ENCODE results near the gene TSPYL4.
"Not testable (repeated sequence)": the region's sequence is repeated elsewhere in the genome, so short reads cannot be mapped to it uniquely, and the experiment has no call there.

The TSPYL4 gene

DNA sequence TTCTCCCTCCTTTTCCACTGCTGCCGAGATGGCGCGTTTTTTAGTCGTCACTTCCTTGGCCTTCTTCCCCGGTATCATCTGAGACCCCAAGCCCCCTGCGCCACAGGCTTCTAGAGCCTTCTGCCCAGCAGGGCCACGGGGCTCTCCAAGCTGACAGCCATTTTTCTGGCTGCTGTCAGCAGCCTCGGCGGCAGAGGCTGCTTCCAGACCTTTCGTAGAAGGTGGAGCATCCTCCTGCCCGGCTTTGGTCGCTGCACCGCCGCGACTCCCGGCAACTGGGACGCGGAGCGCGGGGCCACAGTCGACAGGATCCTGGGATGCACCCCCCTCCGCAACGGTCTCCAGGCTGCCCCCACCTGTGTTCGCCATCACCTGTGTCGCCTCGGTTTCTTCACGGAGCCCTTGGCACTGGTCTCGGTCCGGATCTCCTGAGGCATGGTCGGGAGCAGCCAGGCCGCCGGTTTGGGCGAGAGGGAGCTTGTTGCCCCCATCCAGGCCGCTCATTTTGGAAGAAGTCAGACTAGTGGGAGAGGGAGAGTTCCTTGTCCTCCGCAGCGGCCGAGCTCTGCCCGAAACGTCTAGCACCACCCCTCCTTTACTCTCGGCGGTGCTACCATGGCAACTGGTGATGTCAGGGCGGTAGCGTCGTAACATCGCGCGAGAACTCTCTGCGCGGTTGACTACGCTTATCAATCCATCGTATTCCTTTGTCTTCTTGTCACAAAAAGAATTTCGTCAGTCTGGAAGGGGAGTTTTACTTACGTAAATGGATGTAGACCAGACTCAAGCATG is at the start of gene TSPYL4:
Gene TSPYL4 (minus strand): TSS at position 571 of the 792 bp plus-strand sequence. CDS start 67 bp downstream, at position 504.
- peak; percentile 92 for DNase-seq

DNA sequence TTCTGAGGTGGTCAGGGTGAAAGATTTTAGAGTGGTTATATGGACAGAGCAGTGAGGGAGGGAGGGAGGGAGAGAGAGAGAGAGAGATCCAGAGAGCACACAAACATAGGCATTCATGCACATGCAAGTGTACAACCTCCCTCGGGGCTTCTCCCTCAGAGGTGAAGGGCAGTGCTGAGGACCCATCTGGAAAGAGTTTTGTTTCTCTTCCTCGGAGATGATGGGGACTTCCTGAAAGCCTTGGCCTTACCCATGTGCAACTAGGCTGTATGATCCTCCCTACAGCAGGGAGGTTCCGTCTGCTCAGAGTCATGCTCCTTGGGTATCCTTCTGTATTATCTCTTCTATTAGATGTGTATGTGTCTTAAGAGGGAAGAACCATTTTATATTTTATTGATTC is 47.2 kb upstream of the TSPYL4 start:
- no peak for DNase-seq

- no peak for DNase-seq
These were observed 46.7 kb upstream of the TSPYL4 start for GRCh38 chr6:116300566-116300965.

DNA sequence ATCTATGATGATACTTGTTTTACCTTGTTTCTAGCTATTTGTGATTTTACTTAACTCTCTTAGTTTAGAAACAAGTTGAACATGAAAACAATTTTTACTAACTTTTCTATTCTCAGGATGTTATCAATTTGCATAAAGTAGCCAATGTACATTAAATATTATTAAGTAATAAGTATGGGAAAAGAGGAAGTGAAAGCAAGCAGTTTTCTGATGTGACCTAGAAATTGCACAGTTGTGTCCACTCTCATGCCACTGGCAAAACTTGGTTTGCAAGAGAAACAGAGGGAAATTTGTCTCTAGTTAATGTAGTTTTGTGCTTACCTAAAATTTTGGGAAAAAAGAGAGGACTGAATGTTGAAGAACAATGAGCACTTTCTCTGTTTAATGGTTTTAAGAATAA is 45.1 kb upstream of the TSPYL4 start:
- DNase-seq, result no peak

DNA sequence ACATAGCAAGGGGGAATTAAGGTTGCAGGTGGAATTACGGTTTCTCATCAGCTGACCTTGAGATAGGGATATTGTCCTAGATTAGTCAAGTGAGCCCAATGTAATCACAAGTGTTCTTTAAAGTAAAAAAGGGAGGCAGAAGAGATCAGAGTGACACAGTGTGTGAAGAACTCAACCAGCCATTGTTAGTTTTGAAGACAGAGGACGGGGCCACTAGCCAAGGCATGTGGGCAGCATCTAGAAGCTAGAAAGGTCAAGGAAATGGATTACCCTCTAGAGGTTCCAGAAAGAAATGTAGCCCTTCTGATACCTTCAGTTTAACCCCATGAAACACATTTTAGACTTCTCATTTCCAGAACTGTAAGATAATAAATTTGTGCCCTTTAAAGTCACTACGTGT is 44.4 kb upstream of the TSPYL4 start:
- DNase-seq, result no peak

DNA sequence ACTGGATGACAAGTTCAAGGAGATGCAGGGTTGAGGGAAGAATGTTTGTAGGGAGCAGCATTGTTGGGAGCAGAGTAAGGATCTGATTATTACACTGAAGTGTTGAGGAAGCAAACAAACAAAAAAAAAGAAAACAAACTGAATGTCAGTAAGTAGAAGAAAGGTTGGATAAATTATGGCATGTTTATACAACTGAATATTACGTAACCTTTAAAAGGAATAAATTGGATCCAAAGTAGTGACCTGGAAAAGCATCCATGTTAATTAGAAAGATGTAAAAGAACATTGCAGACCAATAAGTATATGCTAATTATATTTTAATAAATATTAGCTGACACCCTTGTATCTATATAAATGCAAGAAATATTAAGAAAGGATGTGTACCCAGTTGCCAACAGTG is 38.7 kb upstream of the TSPYL4 start:
- DNase-seq, result no peak

DNA sequence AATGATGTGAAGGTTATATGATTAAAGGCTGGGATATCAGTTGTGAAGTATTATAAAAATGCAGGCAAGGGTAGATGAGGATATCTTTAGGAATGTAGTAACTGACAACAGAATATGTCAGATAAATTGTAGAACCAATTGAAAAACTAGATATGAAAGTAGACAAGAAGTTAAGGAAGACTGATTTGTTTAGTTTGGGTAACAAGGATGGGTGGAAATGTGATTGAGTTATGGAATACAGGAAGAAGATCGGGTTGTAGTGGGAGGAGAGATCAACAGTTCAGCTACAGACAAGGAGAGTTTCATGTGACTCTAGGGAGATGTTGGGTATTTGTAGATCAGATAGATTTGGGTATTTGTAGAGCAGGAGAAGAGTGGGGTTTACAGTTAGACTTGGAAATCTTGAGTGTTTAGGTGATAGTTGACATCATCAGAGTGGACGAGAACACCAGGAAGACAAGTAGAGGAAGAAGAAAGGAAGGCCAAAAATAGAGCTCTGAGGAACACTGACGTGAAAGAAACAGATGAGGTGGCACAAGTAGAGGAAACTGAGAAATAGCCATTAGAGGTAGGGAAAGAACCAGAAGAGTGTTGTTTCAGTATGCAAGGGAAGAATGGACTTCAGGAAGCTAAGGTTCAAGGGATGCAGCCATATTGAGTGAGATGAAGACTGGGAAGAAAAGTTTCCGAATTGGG is 38.0 kb upstream of the TSPYL4 start:
- no peak for DNase-seq

GRCh38 chr6:116290799-116291198 is 36.9 kb upstream of the TSPYL4 start:
- DNase-seq, result no peak

- DNase-seq, result no peak
These were observed 36.0 kb upstream of the TSPYL4 start for GRCh38 chr6:116289876-116290275.

GRCh38 chr6:116287689-116288282 is 33.9 kb upstream of the TSPYL4 start:
- DNase-seq, result peak; percentile 61

GRCh38 chr6:116286773-116287358 is 33.0 kb upstream of the TSPYL4 start:
- no peak for DNase-seq

DNA sequence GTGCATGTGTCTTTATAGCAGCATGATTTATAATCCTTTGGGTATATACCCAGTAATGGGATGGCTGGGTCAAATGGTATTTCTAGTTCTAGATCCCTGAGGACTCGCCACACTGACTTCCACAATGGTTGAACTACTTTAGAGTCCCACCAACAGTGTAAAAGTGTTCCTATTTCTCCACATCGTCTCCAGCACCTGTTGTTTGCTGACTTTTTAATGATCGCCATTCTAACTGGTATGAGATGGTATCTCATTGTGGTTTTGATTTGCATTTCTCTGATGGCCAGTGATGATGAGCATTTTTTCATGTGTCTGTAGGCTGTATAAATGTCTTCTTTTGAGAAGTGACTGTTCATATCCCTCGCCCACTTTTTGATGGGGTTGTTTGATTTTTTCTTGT is 31.1 kb upstream of the TSPYL4 start:
- not testable (repeated sequence) for DNase-seq

DNA sequence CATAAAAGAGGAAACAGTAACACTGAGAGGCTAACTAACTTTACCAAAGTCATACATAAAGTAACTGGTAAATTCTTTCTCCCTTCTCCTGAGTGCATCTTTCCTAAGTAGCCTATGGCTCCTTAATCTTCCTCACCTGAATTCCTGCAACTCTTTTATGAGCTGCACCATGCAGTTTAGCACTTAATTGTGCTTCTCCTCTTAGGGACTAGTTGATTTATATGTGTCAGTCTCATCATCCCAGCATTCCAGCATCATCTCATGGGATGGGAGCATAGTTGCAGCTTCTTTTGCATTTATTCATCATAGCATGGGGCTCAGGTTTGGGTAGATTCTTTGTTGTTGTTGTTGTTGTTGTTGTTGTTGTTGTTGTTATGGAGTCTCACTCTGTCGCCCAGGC is 29.3 kb upstream of the TSPYL4 start:
- no peak for DNase-seq

GRCh38 chr6:116282698-116283097 is 28.8 kb upstream of the TSPYL4 start:
- DNase-seq, result no peak

- no peak for DNase-seq
These were observed 27.1 kb upstream of the TSPYL4 start for GRCh38 chr6:116280933-116281316.

DNA sequence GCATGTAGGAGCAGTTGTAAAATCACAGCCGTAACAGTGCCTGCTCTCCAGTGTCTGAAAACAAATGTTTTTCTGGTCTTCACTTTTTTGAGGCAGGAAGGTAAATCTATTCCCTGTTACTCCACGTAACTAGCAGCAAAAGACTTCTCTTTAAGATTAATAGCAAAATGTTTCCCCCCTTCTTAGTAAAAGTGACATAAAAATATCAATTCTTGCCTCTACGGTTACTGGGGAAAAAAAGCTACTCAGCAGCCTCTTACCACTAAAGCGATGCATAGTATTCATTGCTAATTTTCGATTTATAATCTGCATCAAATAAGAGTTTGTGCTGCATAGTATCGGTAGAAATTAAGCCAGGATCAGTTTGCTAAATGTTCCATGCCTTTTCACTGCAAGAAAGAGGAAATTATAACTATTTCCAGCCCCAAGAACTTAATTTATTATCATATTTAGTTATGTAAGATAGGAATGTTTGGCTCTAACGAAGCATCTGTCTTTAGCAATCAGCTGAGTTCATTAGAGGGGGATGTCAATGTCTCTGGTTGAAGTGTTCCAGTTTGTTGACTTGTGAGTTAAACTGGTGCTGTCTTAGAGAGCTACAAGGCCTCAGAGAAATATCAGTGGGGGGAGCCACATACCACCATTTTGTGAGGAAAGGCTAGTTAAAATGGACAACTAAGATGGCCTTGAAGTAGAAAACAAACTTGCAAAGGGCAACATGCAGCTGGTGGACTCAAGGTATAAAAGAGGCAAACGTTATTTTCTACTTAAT is 26.5 kb upstream of the TSPYL4 start:
- no peak for DNase-seq

DNA sequence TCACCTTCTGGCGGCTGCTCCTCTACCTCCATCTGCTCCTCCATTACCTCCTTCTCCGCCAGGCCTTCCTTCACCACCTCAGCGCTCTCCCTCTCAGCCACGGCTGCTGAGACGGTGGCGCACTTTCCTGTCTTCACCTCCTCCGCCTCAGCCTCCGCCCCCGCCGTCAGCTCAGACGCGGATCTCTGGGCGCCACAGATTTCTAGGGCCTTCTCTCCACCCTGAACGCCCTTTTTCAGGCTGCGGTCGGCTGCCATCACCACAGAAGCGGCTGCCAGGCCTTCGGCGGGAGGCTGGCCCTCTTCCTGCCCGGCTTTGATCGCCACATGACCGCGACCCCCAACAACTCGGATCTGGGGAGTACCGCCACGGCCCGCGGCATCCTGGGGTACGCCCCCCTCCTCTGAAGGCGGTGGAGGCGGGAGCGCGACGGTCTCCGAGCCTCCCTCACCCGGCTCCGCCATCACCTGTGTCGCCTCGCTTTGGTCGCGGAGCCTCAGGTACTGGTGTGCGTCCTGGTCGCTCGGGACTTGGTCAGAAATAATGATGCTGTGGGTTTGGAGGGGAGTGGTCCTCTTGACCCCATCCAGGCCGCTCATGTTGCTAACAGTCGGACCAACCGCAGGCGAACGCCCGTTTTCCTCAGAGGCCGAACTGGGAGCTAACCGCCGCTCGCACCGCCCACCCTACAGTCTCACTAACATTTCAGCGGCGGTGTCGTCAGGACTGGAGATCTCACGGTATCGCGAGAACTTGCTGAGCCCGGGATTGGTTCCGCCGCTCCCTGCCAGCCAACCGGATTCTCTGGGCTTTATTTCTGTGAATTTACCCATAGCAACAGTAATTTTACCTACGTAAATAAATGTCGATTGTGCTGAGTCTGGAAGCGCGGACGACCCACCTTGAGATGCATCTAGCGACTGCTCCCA is 25.6 kb upstream of the TSPYL4 start, which contains the start of gene TSPYL1:
Gene TSPYL1 (minus strand): TSS at position 699 of the 929 bp plus-strand sequence. CDS start 100 bp downstream, at position 599.
- peak; percentile 84 for DNase-seq

DNA sequence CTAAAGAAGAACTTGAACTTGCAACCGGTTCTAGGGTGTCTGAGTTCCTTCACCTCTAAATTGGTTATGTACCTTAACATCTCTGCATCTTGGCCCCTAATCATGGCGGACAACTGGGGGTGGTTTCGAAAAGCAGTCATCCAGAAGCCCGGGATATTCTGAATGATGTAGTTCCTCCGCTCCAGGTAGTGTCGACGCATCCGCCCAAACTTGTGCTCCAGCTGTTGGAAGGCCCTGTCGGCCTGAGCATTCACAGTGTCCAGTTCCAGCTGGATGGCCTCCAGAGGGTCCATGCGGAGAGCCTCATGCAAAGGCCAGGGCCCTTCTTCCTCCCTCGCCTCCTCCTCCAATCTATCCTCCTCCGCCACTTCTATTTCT is 25.0 kb upstream of the TSPYL4 start:
- DNase-seq, result no peak

DNA sequence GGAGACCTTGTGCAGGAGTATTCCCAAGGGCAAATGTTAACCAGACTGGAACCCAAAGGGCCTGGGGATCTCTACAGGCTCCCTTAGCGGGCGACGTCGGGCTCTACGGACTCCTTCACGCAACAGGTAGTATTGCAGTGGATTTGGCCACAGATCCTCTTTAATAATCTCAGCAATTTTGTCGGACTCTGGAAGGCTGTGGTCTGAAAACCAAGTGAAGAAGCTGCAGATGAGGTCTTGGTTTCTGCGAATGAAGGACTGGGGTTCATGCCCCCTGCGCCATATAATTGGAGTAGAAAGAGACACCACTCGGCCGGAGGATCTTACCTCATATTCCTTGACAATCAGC is 24.6 kb upstream of the TSPYL4 start:
- DNase-seq, result no peak

- no peak for DNase-seq
These were observed 23.2 kb upstream of the TSPYL4 start for GRCh38 chr6:116277124-116277523.

DNA sequence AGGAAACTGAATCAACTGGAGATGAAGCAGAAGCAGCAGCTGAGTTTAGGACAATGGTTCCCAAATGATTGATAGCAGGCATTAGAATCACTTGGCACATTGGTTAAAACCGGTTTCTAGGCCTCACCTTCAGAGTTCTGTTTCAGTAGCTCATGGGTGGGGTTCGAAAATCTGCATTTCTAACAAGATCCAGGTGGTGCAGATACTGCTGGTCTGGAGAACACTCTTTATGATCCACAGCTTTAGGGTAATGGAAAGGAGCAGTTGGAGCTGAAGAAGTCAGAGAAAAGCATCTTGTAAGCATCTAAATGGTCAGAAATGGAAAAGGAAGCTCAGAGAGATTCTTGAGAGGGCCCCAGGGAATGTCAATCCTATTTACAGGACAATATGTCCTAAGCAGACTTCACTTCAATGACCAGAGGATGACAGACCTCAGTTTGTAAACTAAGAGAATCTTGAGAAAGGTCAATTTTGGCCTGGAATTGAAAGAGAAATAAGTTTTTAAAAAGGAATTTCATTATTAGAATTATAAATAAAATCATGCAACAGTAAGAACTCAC is 17.4 kb upstream of the TSPYL4 start:
- DNase-seq, result no peak

All from NCI-H1694 treated with DMSO at 0.1 percent for 48 hours (cell line).